BLaER1 (cell line): ENCODE results near the gene DHX30.

Experiments used
- H3K27ac ChIP-seq: shearing (Covaris generic); formaldehyde crosslinking; 2 replicates; pipeline ENCODE4 v1.8.1; 2022
- H3K27me3 ChIP-seq: shearing (Covaris generic); formaldehyde crosslinking; 2 replicates; pipeline ENCODE4 v1.8.1; 2022
- H3K36me3 ChIP-seq: shearing (Covaris generic); formaldehyde crosslinking; 2 replicates; pipeline ENCODE4 v1.8.1; 2022
- H3K4me1 ChIP-seq: shearing (Covaris generic); formaldehyde crosslinking; 2 replicates; pipeline ENCODE4 v1.8.1; 2022
- H3K4me2 ChIP-seq: shearing (Covaris generic); formaldehyde crosslinking; 2 replicates; pipeline ENCODE4 v1.8.1; 2022
- H3K4me3 ChIP-seq: shearing (Covaris generic); formaldehyde crosslinking; 2 replicates; pipeline ENCODE4 v1.8.1; 2022
- H3K9ac ChIP-seq: shearing (Covaris generic); formaldehyde crosslinking; 2 replicates; pipeline ENCODE4 v1.8.1; 2022
- H3K9me3 ChIP-seq: shearing (Covaris generic); formaldehyde crosslinking; 2 replicates; pipeline ENCODE4 v1.8.1; 2022
- H4K20me1 ChIP-seq: shearing (Covaris generic); formaldehyde crosslinking; 2 replicates; pipeline ENCODE4 v1.8.1; 2022
- Cebpa-rat ChIP-seq: shearing (Covaris generic); IDR thresholded peaks from 2 replicates; pipeline ENCODE4 v1.8.1; 2022

DHX30 gene

GRCh38 chr3:47890828-47891612 is 88.1 kb downstream of the DHX30 start:
- TF ChIP-seq Cebpa-rat = no peak
- peaks cover 30% of the 10 kb centered on the region for H3K4me1 ChIP-seq
- H4K20me1 ChIP-seq = no peaks in the 10 kb centered on the region
- no peak overlapping the region for H3K4me3 ChIP-seq
- H3K9me3 ChIP-seq = 0 out of 2 replicates have a peak, but pooled peaks cover 4% of the 10 kb centered on the region
- no peaks in the 10 kb centered on the region for H3K27me3 ChIP-seq
- 0 out of 2 replicates have a peak overlapping the region, but pooled peaks have one; percentile 12 for H3K27ac ChIP-seq
- peak overlapping the region; percentile 45 for H3K4me2 ChIP-seq
- peaks cover 78% of the 10 kb centered on the region for H3K36me3 ChIP-seq
- no peak overlapping the region for H3K9ac ChIP-seq

GRCh38 chr3:47891613-47892005 is 88.7 kb downstream of the DHX30 start:
- no peak for TF ChIP-seq Cebpa-rat
- no peak overlapping the region for H3K9ac ChIP-seq
- H3K4me3 ChIP-seq = no peak overlapping the region
- peaks cover 74% of the 10 kb centered on the region for H3K36me3 ChIP-seq
- no peak overlapping the region for H3K27ac ChIP-seq
- H3K9me3 ChIP-seq = 0 out of 2 replicates have a peak, but pooled peaks cover 4% of the 10 kb centered on the region
- H3K27me3 ChIP-seq = no peaks in the 10 kb centered on the region
- no peak overlapping the region for H3K4me2 ChIP-seq
- no peaks in the 10 kb centered on the region for H4K20me1 ChIP-seq
- H3K4me1 ChIP-seq = peaks cover 30% of the 10 kb centered on the region

GRCh38 chr3:47892286-47893040 is 89.5 kb downstream of the DHX30 start:
- Histone ChIP-seq H3K4me1 (peaks cover 30% of the 10 kb centered on the region), H3K4me2 (no peak overlapping the region), H3K4me3 (no peak overlapping the region), H3K36me3 (peaks cover 74% of the 10 kb centered on the region), H3K9me3 (no peaks in the 10 kb centered on the region), H3K27me3 (no peaks in the 10 kb centered on the region), H3K9ac (no peak overlapping the region), H3K27ac (no peak overlapping the region), H4K20me1 (no peaks in the 10 kb centered on the region)
- no peak for TF ChIP-seq Cebpa-rat

DNA sequence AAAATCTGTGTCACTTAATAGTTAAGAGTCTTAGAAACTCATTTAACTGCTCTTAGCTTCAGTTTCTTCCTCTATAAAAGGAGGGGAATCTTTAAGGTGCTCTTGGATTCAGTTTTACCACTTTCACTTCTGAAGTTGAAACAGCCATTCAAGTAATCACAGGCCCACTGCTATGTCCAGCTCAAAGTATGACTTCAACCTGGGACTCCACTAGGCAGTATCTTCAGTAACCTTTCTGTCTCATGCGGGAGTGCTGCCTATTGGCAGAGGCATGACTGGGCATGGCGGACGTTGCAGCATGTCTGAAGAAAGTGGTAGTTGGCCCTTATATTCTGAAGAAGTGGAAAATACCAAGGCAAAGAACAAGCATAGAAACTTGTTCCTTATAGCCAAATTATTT is 92.3 kb downstream of the DHX30 start:
- H3K4me3 ChIP-seq = no peak overlapping the region
- H3K4me1 ChIP-seq = peaks cover 19% of the 10 kb centered on the region

DNA sequence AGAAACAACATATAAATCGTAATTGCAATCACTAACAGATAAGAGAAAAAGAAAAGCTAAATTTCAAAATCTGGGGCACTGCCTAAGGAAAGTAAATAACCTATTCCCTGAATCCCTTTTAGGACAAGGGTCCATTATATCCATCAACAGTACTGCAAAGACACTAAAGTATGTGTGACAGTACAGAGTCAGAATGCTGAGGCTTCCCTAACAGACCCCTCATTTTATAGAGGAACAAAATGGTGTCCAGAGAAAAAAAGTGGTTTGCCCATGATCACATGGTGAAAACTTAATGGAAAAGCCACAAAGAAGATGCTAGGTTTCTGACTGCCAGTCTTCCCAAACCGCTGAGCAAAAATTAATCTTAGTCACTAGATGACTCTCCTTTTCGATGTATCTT is 93.8 kb downstream of the DHX30 start:
- H3K4me3 ChIP-seq = no peak overlapping the region
- H3K4me1 ChIP-seq = peaks cover 6% of the 10 kb centered on the region; the same call in 1 of the 2 replicates
- no peaks in the 10 kb centered on the region for H4K20me1 ChIP-seq
- TF ChIP-seq Cebpa-rat = no peak
- H3K36me3 ChIP-seq = peaks cover 80% of the 10 kb centered on the region
- H3K27ac ChIP-seq = no peak overlapping the region
- no peak overlapping the region for H3K4me2 ChIP-seq
- no peaks in the 10 kb centered on the region for H3K9me3 ChIP-seq
- H3K27me3 ChIP-seq = no peaks in the 10 kb centered on the region
- H3K9ac ChIP-seq = no peak overlapping the region

More for the DNA sequence above, 92.3 kb downstream of the DHX30 start:
- no peak for TF ChIP-seq Cebpa-rat
- no peak overlapping the region for H3K9ac ChIP-seq
- H3K4me2 ChIP-seq = no peak overlapping the region
- H3K36me3 ChIP-seq = peaks cover 82% of the 10 kb centered on the region
- H4K20me1 ChIP-seq = no peaks in the 10 kb centered on the region
- H3K27me3 ChIP-seq = no peaks in the 10 kb centered on the region
- H3K27ac ChIP-seq = no peak overlapping the region
- H3K9me3 ChIP-seq = no peaks in the 10 kb centered on the region

DNA sequence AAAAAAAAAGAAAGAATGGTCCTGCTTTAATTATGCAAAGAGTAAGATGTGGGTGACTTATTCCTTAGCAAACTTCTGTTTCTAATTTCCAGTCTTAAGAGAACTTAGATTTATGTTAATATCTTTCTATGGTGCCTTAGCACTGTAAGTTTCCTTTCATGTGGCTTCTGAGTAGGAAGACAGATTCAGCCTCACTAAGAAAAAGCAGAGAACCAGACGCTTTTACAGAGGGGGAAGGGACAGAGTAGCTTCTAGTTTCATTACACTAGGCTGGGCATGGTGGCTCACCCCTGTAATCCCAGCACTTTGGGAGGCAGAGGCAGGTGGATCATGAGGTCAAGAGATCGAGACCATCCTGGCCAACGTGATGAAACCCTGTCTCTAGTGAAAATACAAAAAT is 95.0 kb downstream of the DHX30 start:
- Histone ChIP-seq H3K36me3 (peaks cover 78% of the 10 kb centered on the region), H4K20me1 (no peaks in the 10 kb centered on the region), H3K27ac (no peak overlapping the region), H3K9ac (no peak overlapping the region), H3K4me1 (peaks cover 6% of the 10 kb centered on the region; the same call in 1 of the 2 replicates), H3K4me2 (no peak overlapping the region), H3K9me3 (no peaks in the 10 kb centered on the region), H3K27me3 (no peaks in the 10 kb centered on the region), H3K4me3 (no peak overlapping the region)
- no peak for TF ChIP-seq Cebpa-rat

DNA sequence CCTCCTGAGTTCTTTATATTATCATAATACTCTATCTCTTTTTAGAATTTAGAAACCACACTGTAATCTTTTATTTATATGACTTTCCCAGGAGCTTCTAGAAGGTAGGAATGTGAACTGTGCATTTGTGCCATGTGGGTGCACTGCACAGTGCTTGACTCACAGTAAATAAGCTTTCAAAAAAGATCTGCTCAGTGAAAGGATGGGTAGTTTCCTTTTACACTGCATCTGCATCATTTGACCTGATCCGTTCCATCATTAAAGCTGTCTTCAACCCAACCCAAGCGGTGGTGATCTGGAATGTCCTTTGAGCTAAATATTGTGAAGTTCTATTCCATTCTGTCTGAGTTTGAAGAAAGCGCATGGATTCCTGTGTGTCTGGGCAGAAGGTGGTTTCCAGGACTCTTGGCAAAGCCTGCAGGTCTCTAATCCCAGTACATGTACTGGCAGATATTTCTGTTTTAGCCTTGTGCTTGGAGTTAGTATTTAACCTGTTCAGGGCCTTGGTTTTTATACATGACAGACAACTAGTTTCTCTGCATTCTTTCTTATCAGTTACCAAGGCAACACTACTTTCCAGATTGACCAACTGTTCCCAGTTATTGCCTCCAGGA is 96.7 kb downstream of the DHX30 start:
- Histone ChIP-seq H3K9ac (no peak overlapping the region), H4K20me1 (no peaks in the 10 kb centered on the region), H3K4me2 (no peak overlapping the region), H3K4me3 (no peak overlapping the region), H3K27ac (no peak overlapping the region), H3K9me3 (no peaks in the 10 kb centered on the region), H3K27me3 (no peaks in the 10 kb centered on the region), H3K4me1 (peaks cover 6% of the 10 kb centered on the region; the same call in 1 of the 2 replicates), H3K36me3 (peaks cover 69% of the 10 kb centered on the region)
- TF ChIP-seq Cebpa-rat = no peak
